H9 (cell line): ENCODE measurements around the gene BANP. TPM values are rescaled to one million over a fixed set of nuclear protein-coding genes. Genes with fewer than 3 reads are reported as not detected.

Experiments
- DNase-seq: peaks from one replicate; pipeline ENCODE4 v3.0.0-alpha.2; 2017
- H2AFZ ChIP-seq: one replicate; pipeline ENCODE4 v1.6.1; 2013; ENCODE audit warnings: mild to moderate bottlenecking, low read length, control low read depth, moderate library complexity
- H2AK5ac ChIP-seq: 2 replicates; pipeline ENCODE4 v1.6.1; 2013; ENCODE audit warnings: low read length, control low read depth, mixed read lengths; ENCODE audit not compliant: insufficient read length
- H2BK120ac ChIP-seq: one replicate; pipeline ENCODE4 v1.6.1; 2013; ENCODE audit warnings: low read depth, mild to moderate bottlenecking, low read length, control low read depth, inconsistent platforms; ENCODE audit not compliant: poor library complexity, severe bottlenecking
- H2BK12ac ChIP-seq: 2 replicates; pipeline ENCODE4 v1.6.1; 2013; ENCODE audit warnings: low read length, control low read depth, mixed read lengths, low read depth; ENCODE audit not compliant: insufficient read length
- H2BK15ac ChIP-seq: 2 replicates; pipeline ENCODE4 v1.6.1; 2013; ENCODE audit warnings: low read depth, low read length, control low read depth
- H2BK20ac ChIP-seq: one replicate; pipeline ENCODE4 v1.6.1; 2013; ENCODE audit warnings: low read depth, mild to moderate bottlenecking, low read length, control low read depth, inconsistent platforms; ENCODE audit not compliant: poor library complexity, severe bottlenecking
- H2BK5ac ChIP-seq: 2 replicates; pipeline ENCODE4 v1.6.1; 2013; ENCODE audit warnings: low read length, control low read depth, mixed read lengths; ENCODE audit not compliant: insufficient read length
- H3K14ac ChIP-seq: 2 replicates; pipeline ENCODE4 v1.6.1; 2013; ENCODE audit warnings: low read length, control low read depth; ENCODE audit not compliant: insufficient read depth
- H3K18ac ChIP-seq: 2 replicates; pipeline ENCODE4 v1.6.1; 2013; ENCODE audit warnings: low read depth, mild to moderate bottlenecking, mixed read lengths, low read length, control low read depth; ENCODE audit not compliant: insufficient read length
- H3K23ac ChIP-seq: 2 replicates; pipeline ENCODE4 v1.6.1; 2013; ENCODE audit warnings: low read length, control low read depth, mixed read lengths, low read depth; ENCODE audit not compliant: insufficient read length
- H3K23me2 ChIP-seq: 2 replicates; pipeline ENCODE4 v1.6.1; 2013; ENCODE audit warnings: low read depth, mild to moderate bottlenecking, mixed read lengths, low read length, control low read depth; ENCODE audit not compliant: insufficient read length, poor library complexity, severe bottlenecking
- H3K27ac ChIP-seq: 2 replicates; pipeline ENCODE4 v1.5.1; 2013; ENCODE audit warnings: low read length, control low read depth, mixed read lengths, low read depth; ENCODE audit not compliant: insufficient read length
- H3K27me3 ChIP-seq: 2 replicates; pipeline ENCODE4 v1.6.1; 2013; ENCODE audit warnings: low read length, control low read depth, inconsistent platforms; ENCODE audit not compliant: insufficient read depth
- H3K4ac ChIP-seq: 2 replicates; pipeline ENCODE4 v1.6.1; 2013; ENCODE audit warnings: low read depth, mild to moderate bottlenecking, control low read depth, inconsistent platforms, low read length, moderate library complexity
- H3K4me1 ChIP-seq: 2 replicates; pipeline ENCODE4 v1.6.1; 2013; ENCODE audit warnings: low read length, control low read depth, inconsistent platforms; ENCODE audit not compliant: insufficient read depth
- H3K4me2 ChIP-seq: 2 replicates; pipeline ENCODE4 v1.6.1; 2013; ENCODE audit warnings: low read length, control low read depth, mixed read lengths; ENCODE audit not compliant: insufficient read length, insufficient read depth
- H3K56ac ChIP-seq: 2 replicates; pipeline ENCODE4 v1.6.1; 2013; ENCODE audit warnings: low read depth, mild to moderate bottlenecking, mixed read lengths, low read length, control low read depth; ENCODE audit not compliant: insufficient read length
- H3K79me1 ChIP-seq: 2 replicates; pipeline ENCODE4 v1.6.1; 2013; ENCODE audit warnings: low read depth, mild to moderate bottlenecking, moderate library complexity, low read length, control low read depth, inconsistent platforms; ENCODE audit not compliant: insufficient read depth, poor library complexity, severe bottlenecking
- H3K79me2 ChIP-seq: 2 replicates; pipeline ENCODE4 v1.6.1; 2013; ENCODE audit warnings: low read length, control low read depth, inconsistent platforms; ENCODE audit not compliant: insufficient read depth
- H3K9ac ChIP-seq: 2 replicates; pipeline ENCODE4 v1.6.1; 2013; ENCODE audit warnings: low read length, control low read depth, mixed read lengths; ENCODE audit not compliant: insufficient read length; ENCODE audit errors: extremely low read depth
- H3K9me3 ChIP-seq: one replicate; pipeline ENCODE4 v1.6.1; 2013; ENCODE audit warnings: low read depth, low read length, inconsistent platforms; ENCODE audit not compliant: control insufficient read depth
- H3T11ph ChIP-seq: one replicate; pipeline ENCODE4 v1.6.1; 2013; ENCODE audit warnings: mild to moderate bottlenecking, low read length, control low read depth, inconsistent platforms
- H4K20me1 ChIP-seq: one replicate; pipeline ENCODE4 v1.6.1; 2013; ENCODE audit not compliant: control insufficient read depth, insufficient read length, insufficient read depth
- H4K5ac ChIP-seq: 2 replicates; pipeline ENCODE4 v1.6.1; 2013; ENCODE audit warnings: low read depth, mild to moderate bottlenecking, mixed read lengths, low read length, control low read depth; ENCODE audit not compliant: insufficient read length
- H4K8ac ChIP-seq: replicated peaks from 2 replicates; pipeline ENCODE4 v1.6.1; 2013; ENCODE audit warnings: low read length, control low read depth, mixed read lengths, low read depth; ENCODE audit not compliant: insufficient read length
- H4K91ac ChIP-seq: 2 replicates; pipeline ENCODE4 v1.6.1; 2013; ENCODE audit warnings: low read depth, mild to moderate bottlenecking, moderate library complexity, mixed read lengths, low read length, control low read depth; ENCODE audit not compliant: insufficient read length
- H3K27ac Mint-ChIP-seq, 3 experiments: 2 replicates in 2 of 3; 3 replicates in 1 of 3; pipeline ENCODE4 v1.8.0; 2020 to 2021; ENCODE audit warnings: mixed read lengths in 3 of 3, mild to moderate bottlenecking in 1 of 3, moderate library complexity in 1 of 3
- H3K27me3 Mint-ChIP-seq: 2 replicates; pipeline ENCODE4 v1.8.0; 2021; ENCODE audit warnings: low read depth, mild to moderate bottlenecking, moderate library complexity, mixed read lengths
- H3K36me3 Mint-ChIP-seq, 3 experiments: 2 replicates in 2 of 3; 3 replicates in 1 of 3; pipeline ENCODE4 v1.8.0; 2020 to 2021; ENCODE audit warnings: low read depth in 3 of 3, mixed read lengths in 3 of 3; ENCODE audit not compliant: insufficient read depth in 1 of 3
- H3K4me1 Mint-ChIP-seq, 2 experiments: 2 replicates each; pipeline ENCODE4 v1.8.0; 2020; ENCODE audit warnings: mixed read lengths in 2 of 2
- H3K4me3 Mint-ChIP-seq, 2 experiments: 2 replicates in 1 of 2; 3 replicates in 1 of 2; pipeline ENCODE4 v1.8.0; 2020 to 2021; ENCODE audit warnings: mild to moderate bottlenecking in 2 of 2, mixed read lengths in 2 of 2, moderate library complexity in 1 of 2
- H3K9me3 Mint-ChIP-seq, 2 experiments: 2 replicates in 1 of 2; 3 replicates in 1 of 2; pipeline ENCODE4 v1.8.0; 2020; ENCODE audit warnings: mild to moderate bottlenecking in 2 of 2, mixed read lengths in 2 of 2, moderate library complexity in 1 of 2
- WGBS: extraction: QIAGEN DNeasy Blood & Tissue Kit; methylation state at CpG from one replicate; pipeline ENCODE4 v1.1.7; 2013; ENCODE audit warnings: missing lambda C conversion rate, low lambda C conversion rate, mixed read lengths; ENCODE audit not compliant: insufficient read length; ENCODE audit errors: extremely low coverage; 5-methylcytosine and 5-hydroxymethylcytosine counted together
- total RNA-seq: library from RNA; stranded (reverse); gene quantifications from 2 replicates; pipeline ENCODE4 v1.2.1, GENCODE V29; 2021
- TF ChIP-seq, protein P1 (sequence below): fragments of 200-600 bp; sonication (generic); conservative IDR thresholded peaks from 3 replicates; pipeline ENCODE4 v1.8.0; 2021; ENCODE audit warnings: antibody characterized with exemption, mild to moderate bottlenecking

Gene BANP
- total RNA-seq, 1 experiment from 2014 or later = 24.9 TPM

DNA sequence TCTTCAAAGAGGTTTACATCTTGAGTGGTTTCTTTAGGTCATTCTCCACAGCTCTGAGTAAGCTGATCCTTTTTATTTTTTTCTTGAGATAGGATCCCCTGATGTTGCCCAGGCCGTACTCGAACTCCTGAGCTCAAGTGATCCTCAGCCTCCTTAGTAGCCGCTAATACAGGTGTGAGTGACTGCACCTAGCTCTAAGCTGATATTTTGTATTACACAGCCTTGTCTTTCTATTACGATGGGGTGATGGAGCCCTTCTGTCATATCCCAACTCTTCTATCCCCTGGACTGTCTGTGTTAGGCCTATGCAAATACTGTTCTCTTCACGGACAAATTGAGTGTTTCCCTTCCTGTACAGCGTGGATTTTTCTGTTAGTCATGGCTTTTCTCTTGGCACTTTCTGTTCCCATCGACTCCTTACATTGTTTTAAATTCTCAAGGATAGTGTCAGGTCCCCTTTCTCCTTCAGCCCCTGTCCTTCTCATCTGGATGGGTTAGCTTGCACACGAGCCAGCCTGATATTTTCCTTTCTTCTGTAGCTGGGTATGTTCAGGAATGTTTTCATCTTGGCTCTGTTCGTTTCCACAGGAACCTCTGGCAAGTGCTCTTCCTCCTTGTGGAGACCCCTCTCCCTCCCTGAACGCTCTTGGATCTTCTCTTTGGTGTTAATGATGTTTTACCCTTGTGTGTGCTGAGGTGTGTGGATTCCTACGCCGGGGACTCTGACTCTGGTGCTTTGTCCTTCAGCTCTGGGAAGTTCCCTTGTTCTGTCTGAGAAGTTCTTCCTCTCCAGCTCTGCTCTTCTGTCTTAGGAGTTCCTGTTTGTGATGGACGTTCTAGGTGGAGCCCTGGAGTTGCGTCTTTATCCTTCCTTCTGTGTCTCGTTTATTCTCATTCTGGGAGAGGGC lies 2.3 kb downstream of the BANP start:
- DNase-seq = no peak
- TF ChIP-seq, protein P1, sequence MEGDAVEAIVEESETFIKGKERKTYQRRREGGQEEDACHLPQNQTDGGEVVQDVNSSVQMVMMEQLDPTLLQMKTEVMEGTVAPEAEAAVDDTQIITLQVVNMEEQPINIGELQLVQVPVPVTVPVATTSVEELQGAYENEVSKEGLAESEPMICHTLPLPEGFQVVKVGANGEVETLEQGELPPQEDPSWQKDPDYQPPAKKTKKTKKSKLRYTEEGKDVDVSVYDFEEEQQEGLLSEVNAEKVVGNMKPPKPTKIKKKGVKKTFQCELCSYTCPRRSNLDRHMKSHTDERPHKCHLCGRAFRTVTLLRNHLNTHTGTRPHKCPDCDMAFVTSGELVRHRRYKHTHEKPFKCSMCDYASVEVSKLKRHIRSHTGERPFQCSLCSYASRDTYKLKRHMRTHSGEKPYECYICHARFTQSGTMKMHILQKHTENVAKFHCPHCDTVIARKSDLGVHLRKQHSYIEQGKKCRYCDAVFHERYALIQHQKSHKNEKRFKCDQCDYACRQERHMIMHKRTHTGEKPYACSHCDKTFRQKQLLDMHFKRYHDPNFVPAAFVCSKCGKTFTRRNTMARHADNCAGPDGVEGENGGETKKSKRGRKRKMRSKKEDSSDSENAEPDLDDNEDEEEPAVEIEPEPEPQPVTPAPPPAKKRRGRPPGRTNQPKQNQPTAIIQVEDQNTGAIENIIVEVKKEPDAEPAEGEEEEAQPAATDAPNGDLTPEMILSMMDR = no peak
- Histone ChIP-seq H3K4me1 (no peaks in the 10 kb centered on the region), H3K23ac (no peak overlapping the region), H3K56ac (no peak overlapping the region), H2AK5ac (no peak overlapping the region), H3K14ac (no peak overlapping the region), H3K23me2 (peaks cover 7% of the 10 kb centered on the region), H2BK12ac (no peak overlapping the region), H2BK5ac (no peak overlapping the region), H2BK15ac (no peak overlapping the region), H3T11ph (no peak overlapping the region), H3K4me2 (no peak overlapping the region), H4K91ac (no peak overlapping the region), H3K27ac (no peak overlapping the region), H3K9ac (peak overlapping the region; percentile 4), H3K79me2 (peaks cover 16% of the 10 kb centered on the region; the same call in 1 of the 2 replicates), H2BK20ac (no peak overlapping the region), H3K27me3 (no peaks in the 10 kb centered on the region), H4K5ac (no peak overlapping the region), H3K79me1 (peaks cover 13% of the 10 kb centered on the region), H2AFZ (no peak overlapping the region), H4K8ac (no peak overlapping the region), H3K4ac (no peak overlapping the region), H3K18ac (no peak overlapping the region), H4K20me1 (no peaks in the 10 kb centered on the region), H2BK120ac (no peak overlapping the region), H3K9me3 (no peaks in the 10 kb centered on the region)
- H3K4me3 Mint-ChIP-seq = peak overlapping the region; percentile 29 to 36
- H3K27ac Mint-ChIP-seq = peak overlapping the region in 2 of 3 experiments; percentile 8 to 71; a peak in 5 of 7 replicates
- H3K4me1 Mint-ChIP-seq = peaks cover 34 to 39% of the 10 kb centered on the region in 2 experiments
- peaks cover 12 to 38% (median 30%) of the 10 kb centered on the region in 3 experiments for H3K36me3 Mint-ChIP-seq
- no peaks in the 10 kb centered on the region; the same call in 1 of the 2 replicates for H3K27me3 Mint-ChIP-seq
- H3K9me3 Mint-ChIP-seq = no peaks in the 10 kb centered on the region
- WGBS = no CpG with 5 or more reads among the region's 15 CpGs
